IMR-90 (cell line): ENCODE measurements around the gene LRP1B. TPM values are rescaled to one million over a fixed set of nuclear protein-coding genes. Genes with fewer than 3 reads are reported as not detected.

Experiments used
- ATAC-seq: fragments of 200-7000 bp; cut with Tn5 transposase; 2 replicates; pipeline ENCODE4 v1.9.1; 2020; ENCODE audit warnings: low read depth, mild to moderate bottlenecking, moderate library complexity
- BruUV-seq: library from RNA; stranded (reverse); fragments of 400-500 nt; replicated peaks from 2 replicates; lab custom pipeline; 2021; lab: Mats Ljungman, UMichigan
- CTCF ChIA-PET: fragments of 300-600 bp; formaldehyde crosslinking; extraction: SDS; loops from one replicate; lab custom pipeline; 2021; ENCODE audit warnings: antibody characterized with exemption; lab: Yijun Ruan, JAX
- POLR2A ChIA-PET: fragments of 300-600 bp; sonication (Branson Sonifier 250); formaldehyde crosslinking; loops from one replicate; lab custom pipeline; 2022; ENCODE audit warnings: antibody characterized with exemption; ENCODE audit not compliant: unreplicated experiment; lab: Charles Lee
- DNase-seq: peaks from one replicate; pipeline ENCODE4 v3.0.0; 2013
- H2AFZ ChIP-seq: replicated peaks from 2 replicates; pipeline ENCODE3; 2013; ENCODE audit warnings: low read length, mild to moderate bottlenecking; ENCODE audit not compliant: poor library complexity
- H2AK5ac ChIP-seq: 2 replicates; pipeline ENCODE4 v1.6.1; 2013; ENCODE audit warnings: low read depth, low read length, inconsistent platforms
- H2AK9ac ChIP-seq: replicated peaks from 2 replicates; pipeline ENCODE3; 2013; ENCODE audit warnings: mild to moderate bottlenecking, low read depth, low read length, moderate library complexity; ENCODE audit not compliant: poor library complexity
- H2BK120ac ChIP-seq: 2 replicates; pipeline ENCODE4 v1.6.1; 2013; ENCODE audit warnings: low read depth, low read length, inconsistent platforms
- H2BK15ac ChIP-seq: 3 replicates; pipeline ENCODE4 v1.6.1; 2013; ENCODE audit warnings: low read depth, low read length, inconsistent platforms
- H2BK20ac ChIP-seq: 2 replicates; pipeline ENCODE4 v1.6.1; 2013; ENCODE audit warnings: low read depth, mild to moderate bottlenecking, inconsistent platforms, low read length, moderate library complexity
- H2BK5ac ChIP-seq: 2 replicates; pipeline ENCODE4 v1.6.1; 2013; ENCODE audit warnings: mild to moderate bottlenecking, low read depth, low read length, inconsistent platforms; ENCODE audit not compliant: poor library complexity, severe bottlenecking
- H3K14ac ChIP-seq: replicated peaks from 2 replicates; pipeline ENCODE4 v1.6.1; 2013; ENCODE audit warnings: low read depth, low read length, inconsistent platforms
- H3K18ac ChIP-seq: 2 replicates; pipeline ENCODE4 v1.6.1; 2013; ENCODE audit warnings: low read depth, low read length, control low read depth
- H3K23ac ChIP-seq: 2 replicates; pipeline ENCODE4 v1.6.1; 2013; ENCODE audit warnings: low read depth, low read length, inconsistent platforms
- H3K27ac ChIP-seq: 2 replicates; pipeline ENCODE4 v1.5.1; 2013; ENCODE audit warnings: mild to moderate bottlenecking, control low read depth, low read length; ENCODE audit not compliant: insufficient read depth
- H3K27me3 ChIP-seq: 2 replicates; pipeline ENCODE4 v1.6.1; 2013; ENCODE audit warnings: low read length; ENCODE audit not compliant: control insufficient read depth, insufficient read depth
- H3K36me3 ChIP-seq: 2 replicates; pipeline ENCODE4 v1.6.1; 2013; ENCODE audit warnings: low read length, mixed read lengths; ENCODE audit not compliant: control insufficient read depth, insufficient read depth
- H3K4ac ChIP-seq: 2 replicates; pipeline ENCODE4 v1.6.1; 2013; ENCODE audit warnings: low read depth, low read length, inconsistent platforms
- H3K4me1 ChIP-seq: 2 replicates; pipeline ENCODE4 v1.6.1; 2013; ENCODE audit warnings: low read length, mixed read lengths; ENCODE audit not compliant: control insufficient read depth, insufficient read depth
- H3K4me2 ChIP-seq: 2 replicates; pipeline ENCODE4 v1.6.1; 2013; ENCODE audit warnings: low read depth, mild to moderate bottlenecking, control low read depth, low read length, moderate library complexity
- H3K4me3 ChIP-seq: 2 replicates; pipeline ENCODE4 v1.5.1; 2013; ENCODE audit warnings: low read depth, mild to moderate bottlenecking, control low read depth, low read length, moderate library complexity; ENCODE audit not compliant: insufficient read depth
- H3K56ac ChIP-seq: 2 replicates; pipeline ENCODE4 v1.6.1; 2013; ENCODE audit warnings: low read length, inconsistent platforms; ENCODE audit not compliant: insufficient read depth; ENCODE audit errors: extremely low read depth
- H3K79me1 ChIP-seq, 2 experiments: 2 replicates each; pipeline ENCODE4 v1.6.1; 2013; ENCODE audit warnings: low read length in 2 of 2, inconsistent platforms in 1 of 2, low read depth in 1 of 2
- H3K9ac ChIP-seq: 2 replicates; pipeline ENCODE4 v1.6.1; 2013; ENCODE audit warnings: low read depth, low read length, control low read depth
- H3K9me1 ChIP-seq: 2 replicates; pipeline ENCODE4 v1.6.1; 2013; ENCODE audit warnings: low read length, inconsistent platforms; ENCODE audit not compliant: insufficient read depth
- H3K9me3 ChIP-seq: 2 replicates; pipeline ENCODE4 v1.6.1; 2013; ENCODE audit warnings: low read length; ENCODE audit not compliant: control insufficient read depth, insufficient read depth
- H4K20me1 ChIP-seq: 2 replicates; pipeline ENCODE4 v1.6.1; 2013; ENCODE audit warnings: low read length, inconsistent platforms; ENCODE audit not compliant: insufficient read depth
- H4K5ac ChIP-seq: 2 replicates; pipeline ENCODE4 v1.6.1; 2013; ENCODE audit warnings: mild to moderate bottlenecking, low read depth, low read length, control low read depth
- H4K8ac ChIP-seq, 2 experiments: 2 replicates each; pipeline ENCODE4 v1.6.1; 2013; ENCODE audit warnings: low read depth in 2 of 2, low read length in 2 of 2, control low read depth in 1 of 2, inconsistent platforms in 1 of 2
- H4K91ac ChIP-seq: 2 replicates; pipeline ENCODE4 v1.6.1; 2013; ENCODE audit warnings: low read depth, low read length, inconsistent platforms; ENCODE audit not compliant: insufficient read depth
- CEBPB ChIP-seq: IDR thresholded peaks from 2 replicates; pipeline ENCODE4 v1.6.1; 2012; ENCODE audit warnings: low read depth, low read length, improper control_type of control experiment
- FOS ChIP-seq: fragments of 150-350 bp; IDR thresholded peaks from 2 replicates; pipeline ENCODE4 v1.6.1; 2016; ENCODE audit warnings: low read depth, low read length
- MAFK ChIP-seq: IDR thresholded peaks from 2 replicates; pipeline ENCODE4 v1.6.1; 2012; ENCODE audit warnings: low read depth, low read length, improper control_type of control experiment
- MAZ ChIP-seq: IDR thresholded peaks from 2 replicates; pipeline ENCODE4 v1.6.1; 2012; ENCODE audit warnings: low read depth, mild to moderate bottlenecking, low read length, improper control_type of control experiment, moderate library complexity, borderline replicate concordance
- NFE2L2 ChIP-seq: fragments of 150-350 bp; IDR thresholded peaks from 2 replicates; pipeline ENCODE4 v1.6.1; 2016; ENCODE audit warnings: low read depth, mild to moderate bottlenecking, low read length
- RAD21 ChIP-seq: IDR thresholded peaks from 2 replicates; pipeline ENCODE4 v1.6.1; 2012; ENCODE audit warnings: low read length, improper control_type of control experiment
- RCOR1 ChIP-seq: IDR thresholded peaks from 2 replicates; pipeline ENCODE4 v1.6.1; 2012; ENCODE audit warnings: mild to moderate bottlenecking, low read length, improper control_type of control experiment; ENCODE audit not compliant: insufficient replicate concordance
- RFX5 ChIP-seq: IDR thresholded peaks from 2 replicates; pipeline ENCODE4 v1.8.0; 2012; ENCODE audit warnings: low read depth, mild to moderate bottlenecking, low read length, moderate library complexity
- SMC3 ChIP-seq: fragments of 150-350 bp; IDR thresholded peaks from 2 replicates; pipeline ENCODE4 v1.6.1; 2016; ENCODE audit warnings: low read depth, mild to moderate bottlenecking, antibody characterized with exemption, low read length, moderate library complexity
- WGBS, 2 experiments: methylation state at CpG; one replicate each; pipeline versions ENCODE4 v1.1.5 to v1.1.7; 2013; ENCODE audit warnings: missing lambda C conversion rate in 2 of 2; ENCODE audit not compliant: insufficient read length in 1 of 2; ENCODE audit errors: extremely low coverage in 2 of 2; 5-methylcytosine and 5-hydroxymethylcytosine counted together
- dilution Hi-C: fragments of 300-500 bp; cut with HindIII; formaldehyde crosslinking; loops from one replicate; pipeline ENCODE4 v1.14.3; 2018; ENCODE audit warnings: low sequenced_read_pairs; ENCODE audit not compliant: unreplicated experiment
- in situ Hi-C: fragments of 300-500 bp; cut with MboI; formaldehyde crosslinking; loops from 3 replicates; pipeline ENCODE4 v1.14.3; 2019; ENCODE audit warnings: low sequenced_read_pairs, inconsistent platforms, mixed read lengths
- intact Hi-C: fragments of 100-400 bp; cut with micrococcal nuclease; formaldehyde crosslinking; loops from 2 replicates; pipeline ENCODE4 v1.10.0; 2022
- polyA plus RNA-seq, 3 experiments: library from polyadenylated mRNA; depleted of rRNA; stranded (reverse); fragments of >200 nt; gene quantifications; 2 replicates each; pipeline ENCODE4 v1.2.3, GENCODE V29; 2012; ENCODE audit warnings: low replicate concordance in 1 of 3
- total RNA-seq: library from RNA; depleted of rRNA; stranded (reverse); fragments of >200 nt; gene quantifications from 2 replicates; pipeline ENCODE4 v1.2.3, GENCODE V29; 2012
- TF ChIP-seq, protein P1 (sequence below): fragments of 150-350 bp; IDR thresholded peaks from 2 replicates; pipeline ENCODE4 v1.6.1; 2017; ENCODE audit warnings: mild to moderate bottlenecking, antibody characterized with exemption, low read length, low read depth
- TF ChIP-seq, protein P2 (sequence below): fragments of 150-350 bp; IDR thresholded peaks from 2 replicates; pipeline ENCODE4 v1.6.1; 2016; ENCODE audit warnings: low read depth, mild to moderate bottlenecking, low read length, moderate library complexity, borderline replicate concordance
- TF ChIP-seq, protein P3 (sequence below): conservative IDR thresholded peaks from 2 replicates; pipeline ENCODE4 v1.5.1; 2012; ENCODE audit warnings: mild to moderate bottlenecking, low read depth, low read length, improper control_type of control experiment

LRP1B gene
- total and polyA plus RNA-seq, 2 of the 4 experiments (the other 2 are of a cell fraction): under 0.01 to 0.02 TPM

DNA sequence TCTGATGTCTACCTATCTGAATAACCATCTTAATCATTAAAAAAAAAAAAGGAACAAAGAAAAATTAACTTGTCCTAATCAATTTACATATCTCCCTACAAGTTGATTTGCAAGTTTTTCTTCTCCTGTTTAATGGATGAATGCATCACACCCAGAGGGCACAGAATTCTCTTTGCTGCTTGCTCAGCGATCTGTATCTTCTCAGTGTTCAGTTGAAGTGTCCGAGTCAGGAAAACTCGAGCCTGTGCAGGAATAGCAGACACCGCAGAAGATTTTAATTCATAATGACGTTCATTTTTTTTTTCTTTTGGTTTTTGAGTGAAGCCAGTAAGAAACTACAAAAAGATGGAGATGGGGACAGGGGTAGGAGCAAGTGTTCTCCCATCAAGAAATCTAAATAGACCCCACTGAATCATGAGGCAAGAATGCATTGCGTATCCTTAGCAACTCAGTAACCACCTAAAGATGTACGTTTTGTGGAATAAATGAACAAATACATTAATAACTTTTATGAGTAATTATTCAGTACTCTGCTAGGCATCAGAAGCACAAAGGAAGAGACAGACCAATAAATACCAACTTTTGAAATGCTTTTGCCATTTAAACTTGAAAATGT, 675.5 kb downstream of the LRP1B start:
- no peak overlapping the region for H2BK20ac ChIP-seq
- no peak overlapping the region for H2BK15ac ChIP-seq
- H3K4me1 ChIP-seq: no peaks in the 10 kb centered on the region
- ATAC-seq: no peak
- H3K4me2 ChIP-seq: no peak overlapping the region
- H2AK9ac ChIP-seq: no peak overlapping the region
- H3K4ac ChIP-seq: no peak overlapping the region
- no peaks in the 10 kb centered on the region for H3K36me3 ChIP-seq
- no peak overlapping the region for H2BK5ac ChIP-seq
- H4K5ac ChIP-seq: no peak overlapping the region
- H3K4me3 ChIP-seq: no peak overlapping the region
- no peaks in the 10 kb centered on the region for H3K27me3 ChIP-seq
- H3K9ac ChIP-seq: no peak overlapping the region
- dilution Hi-C loops (no loop called here), intact Hi-C loops (no loop called here), in situ Hi-C loops (no loop called here)
- no peaks in the 10 kb centered on the region for H3K9me1 ChIP-seq
- no TSS peak for BruUV-seq
- H4K8ac ChIP-seq: no peak overlapping the region
- no peak overlapping the region for H2AFZ ChIP-seq
- no peak overlapping the region for H3K14ac ChIP-seq
- no peak overlapping the region for H3K56ac ChIP-seq
- H4K20me1 ChIP-seq: no peaks in the 10 kb centered on the region
- H2AK5ac ChIP-seq: no peak overlapping the region
- H3K18ac ChIP-seq: no peak overlapping the region
- H2BK120ac ChIP-seq: no peak overlapping the region
- H4K91ac ChIP-seq: no peak overlapping the region
- H3K9me3 ChIP-seq: no peaks in the 10 kb centered on the region
- no peak overlapping the region for H3K23ac ChIP-seq
- WGBS, 2 experiments: no CpG with 5 or more reads among the region's 7 CpGs
- no peak for DNase-seq
- H3K27ac ChIP-seq: no peak overlapping the region
- ChIA-PET CTCF (no interaction called here), POLR2A (no interaction called here)
- no peaks in the 10 kb centered on the region for H3K79me1 ChIP-seq
- TF ChIP-seq, protein P1, sequence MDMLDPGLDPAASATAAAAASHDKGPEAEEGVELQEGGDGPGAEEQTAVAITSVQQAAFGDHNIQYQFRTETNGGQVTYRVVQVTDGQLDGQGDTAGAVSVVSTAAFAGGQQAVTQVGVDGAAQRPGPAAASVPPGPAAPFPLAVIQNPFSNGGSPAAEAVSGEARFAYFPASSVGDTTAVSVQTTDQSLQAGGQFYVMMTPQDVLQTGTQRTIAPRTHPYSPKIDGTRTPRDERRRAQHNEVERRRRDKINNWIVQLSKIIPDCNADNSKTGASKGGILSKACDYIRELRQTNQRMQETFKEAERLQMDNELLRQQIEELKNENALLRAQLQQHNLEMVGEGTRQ: no peak
- TF ChIP-seq RAD21 (no peak), RCOR1 (no peak), FOS (no peak), NFE2L2 (no peak), CEBPB (no peak), MAZ (no peak), SMC3 (no peak), MAFK (no peak), RFX5 (no peak)
- TF ChIP-seq, protein P2, sequence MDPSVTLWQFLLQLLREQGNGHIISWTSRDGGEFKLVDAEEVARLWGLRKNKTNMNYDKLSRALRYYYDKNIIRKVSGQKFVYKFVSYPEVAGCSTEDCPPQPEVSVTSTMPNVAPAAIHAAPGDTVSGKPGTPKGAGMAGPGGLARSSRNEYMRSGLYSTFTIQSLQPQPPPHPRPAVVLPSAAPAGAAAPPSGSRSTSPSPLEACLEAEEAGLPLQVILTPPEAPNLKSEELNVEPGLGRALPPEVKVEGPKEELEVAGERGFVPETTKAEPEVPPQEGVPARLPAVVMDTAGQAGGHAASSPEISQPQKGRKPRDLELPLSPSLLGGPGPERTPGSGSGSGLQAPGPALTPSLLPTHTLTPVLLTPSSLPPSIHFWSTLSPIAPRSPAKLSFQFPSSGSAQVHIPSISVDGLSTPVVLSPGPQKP: no peak
- TF ChIP-seq, protein P3, sequence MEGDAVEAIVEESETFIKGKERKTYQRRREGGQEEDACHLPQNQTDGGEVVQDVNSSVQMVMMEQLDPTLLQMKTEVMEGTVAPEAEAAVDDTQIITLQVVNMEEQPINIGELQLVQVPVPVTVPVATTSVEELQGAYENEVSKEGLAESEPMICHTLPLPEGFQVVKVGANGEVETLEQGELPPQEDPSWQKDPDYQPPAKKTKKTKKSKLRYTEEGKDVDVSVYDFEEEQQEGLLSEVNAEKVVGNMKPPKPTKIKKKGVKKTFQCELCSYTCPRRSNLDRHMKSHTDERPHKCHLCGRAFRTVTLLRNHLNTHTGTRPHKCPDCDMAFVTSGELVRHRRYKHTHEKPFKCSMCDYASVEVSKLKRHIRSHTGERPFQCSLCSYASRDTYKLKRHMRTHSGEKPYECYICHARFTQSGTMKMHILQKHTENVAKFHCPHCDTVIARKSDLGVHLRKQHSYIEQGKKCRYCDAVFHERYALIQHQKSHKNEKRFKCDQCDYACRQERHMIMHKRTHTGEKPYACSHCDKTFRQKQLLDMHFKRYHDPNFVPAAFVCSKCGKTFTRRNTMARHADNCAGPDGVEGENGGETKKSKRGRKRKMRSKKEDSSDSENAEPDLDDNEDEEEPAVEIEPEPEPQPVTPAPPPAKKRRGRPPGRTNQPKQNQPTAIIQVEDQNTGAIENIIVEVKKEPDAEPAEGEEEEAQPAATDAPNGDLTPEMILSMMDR: no peak
